ENCODE data around the gene STRIT1.
"Not testable (repeated sequence)": the region's sequence is repeated elsewhere in the genome, so short reads cannot be mapped to it uniquely, and the experiment has no call there.

The STRIT1 gene

DNA sequence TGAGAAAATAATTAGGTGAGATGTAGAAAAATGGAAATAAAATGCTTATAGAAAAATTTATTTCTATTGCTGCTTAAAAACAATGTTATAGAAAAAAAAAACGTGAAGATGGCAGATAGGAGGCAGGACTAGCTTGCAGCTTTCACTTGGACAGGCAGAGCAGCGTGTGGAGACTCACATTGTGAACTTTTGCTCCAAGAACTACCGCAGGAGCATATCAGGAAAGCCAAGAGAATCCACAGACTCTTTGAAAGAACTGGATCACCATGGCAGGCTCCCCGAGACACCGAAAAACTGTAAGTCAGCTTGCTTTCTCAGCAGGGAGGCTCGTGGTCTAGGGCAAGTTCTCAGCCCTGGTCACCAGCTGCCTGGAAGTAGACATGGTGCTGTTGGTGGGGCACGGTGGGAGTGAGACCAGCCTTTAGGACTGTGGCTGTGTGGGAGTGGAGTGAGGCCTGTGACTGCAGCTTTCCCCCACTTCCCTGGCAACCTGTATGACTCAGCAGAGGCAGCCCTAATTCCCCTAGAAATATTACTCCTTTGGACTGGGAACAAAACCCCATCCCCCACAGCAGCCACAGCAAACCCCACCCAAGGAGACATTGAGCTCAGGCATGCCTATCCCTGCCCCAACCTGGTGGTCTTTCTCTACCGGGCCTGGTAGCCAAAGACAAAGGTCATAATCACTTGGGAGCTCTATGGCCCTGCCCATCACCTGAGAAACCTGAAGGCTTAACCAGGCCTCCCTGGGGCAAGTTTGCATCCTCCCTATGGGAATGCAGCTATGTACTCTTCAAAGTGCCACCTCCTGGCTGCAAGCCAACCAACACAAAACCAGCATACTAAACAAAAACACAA lies 22.8 kb downstream of the STRIT1 start:
- no peak for DNase-seq (ENCODE audit: low read depth)

- DNase-seq (ENCODE audit: low read depth) = no peak
Observed at GRCh38 chr3:155270063-155270462, 23.4 kb downstream of the STRIT1 start.

GRCh38 chr3:155262855-155263254 lies 30.6 kb downstream of the STRIT1 start:
- DNase-seq (ENCODE audit: low read depth) = not testable (repeated sequence)

GRCh38 chr3:155262295-155262694 lies 31.2 kb downstream of the STRIT1 start:
- no peak for DNase-seq (ENCODE audit: low read depth)

DNA sequence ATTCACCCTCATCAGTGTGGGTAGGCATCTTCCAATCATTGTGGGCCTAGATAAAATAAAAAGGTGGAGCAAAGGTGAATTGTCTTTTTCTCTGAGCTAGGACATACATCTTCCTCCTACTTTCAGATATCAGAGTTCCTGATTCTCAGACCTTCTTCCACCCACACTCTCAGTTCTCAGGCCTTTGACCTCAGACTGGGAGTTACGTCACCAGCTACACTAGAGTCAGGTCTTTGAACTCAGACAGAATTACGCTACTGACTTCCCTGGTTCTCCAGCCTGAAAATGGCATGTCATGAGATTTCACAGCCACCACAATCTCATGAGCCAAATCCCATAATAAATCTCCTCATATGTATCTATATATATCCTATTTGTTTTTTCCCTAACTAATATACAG lies 39.0 kb downstream of the STRIT1 start:
- no peak for DNase-seq (ENCODE audit: low read depth)

DNA sequence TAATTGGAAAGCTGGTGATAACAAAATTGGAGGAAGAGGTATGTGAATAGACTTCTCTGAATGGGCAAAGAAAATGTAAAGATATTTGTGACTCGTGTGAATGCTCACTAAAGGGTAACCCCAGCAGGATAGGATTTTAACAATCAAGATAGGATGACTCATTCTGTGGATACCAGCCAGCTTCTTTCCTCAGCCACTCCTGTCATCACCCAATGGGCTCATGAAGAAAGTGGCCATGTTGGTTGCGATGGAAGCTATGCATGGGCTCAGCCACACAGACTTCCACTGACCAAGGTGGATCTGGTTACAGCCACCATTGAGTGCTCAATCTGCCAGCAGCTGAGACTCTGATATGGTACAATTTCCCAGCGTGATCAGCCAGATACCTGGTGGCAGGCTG lies 40.9 kb downstream of the STRIT1 start:
- no peak for DNase-seq (ENCODE audit: low read depth)

GRCh38 chr3:155252021-155252420 lies 41.5 kb downstream of the STRIT1 start:
- no peak for DNase-seq (ENCODE audit: low read depth)

GRCh38 chr3:155248531-155249187 lies 44.8 kb downstream of the STRIT1 start:
- no peak for DNase-seq (ENCODE audit: low read depth)

- DNase-seq (ENCODE audit: low read depth) = no peak
Observed at GRCh38 chr3:155244699-155245098, 48.8 kb downstream of the STRIT1 start.

GRCh38 chr3:155244216-155244615 lies 49.3 kb downstream of the STRIT1 start:
- no peak for DNase-seq (ENCODE audit: low read depth)

DNA sequence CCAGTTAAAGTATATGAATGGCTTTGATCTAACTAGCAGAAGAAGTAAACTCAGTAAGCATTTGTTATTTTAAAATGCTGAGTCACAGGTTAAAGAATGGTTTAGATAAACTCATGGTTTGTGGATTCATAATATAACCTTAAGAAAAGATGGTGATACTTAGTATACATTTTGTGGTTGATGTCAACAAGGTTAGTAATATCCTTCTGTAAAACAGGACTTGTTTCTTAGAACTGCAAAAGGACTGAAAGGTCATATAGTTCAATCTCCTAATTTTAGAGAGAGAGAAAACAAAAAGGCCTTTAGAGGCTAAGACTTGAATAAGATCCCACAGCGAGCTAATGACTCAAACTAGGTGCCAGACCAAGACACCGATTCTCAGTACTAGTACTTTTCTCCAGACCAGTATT lies 50.0 kb downstream of the STRIT1 start:
- no peak for DNase-seq (ENCODE audit: low read depth)

DNA sequence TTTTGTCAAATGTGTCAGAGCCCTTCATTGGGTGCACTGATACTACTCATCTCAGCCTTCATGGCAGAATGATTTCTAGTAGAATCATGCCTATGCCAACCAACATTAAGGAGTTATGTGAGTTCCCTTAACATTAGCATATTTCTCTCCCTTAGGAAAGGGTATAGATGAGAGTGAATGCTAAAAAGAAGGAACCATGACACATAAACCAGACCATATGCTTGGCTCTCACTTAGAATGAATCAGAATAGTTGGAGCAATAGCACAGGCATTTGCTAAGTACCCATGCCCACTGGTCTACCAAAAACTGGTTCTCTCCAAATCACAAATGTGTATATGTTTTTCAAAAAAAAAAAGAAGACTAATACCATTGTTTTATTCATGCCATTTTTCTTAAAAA lies 51.1 kb downstream of the STRIT1 start:
- no peak for DNase-seq (ENCODE audit: low read depth)

DNA sequence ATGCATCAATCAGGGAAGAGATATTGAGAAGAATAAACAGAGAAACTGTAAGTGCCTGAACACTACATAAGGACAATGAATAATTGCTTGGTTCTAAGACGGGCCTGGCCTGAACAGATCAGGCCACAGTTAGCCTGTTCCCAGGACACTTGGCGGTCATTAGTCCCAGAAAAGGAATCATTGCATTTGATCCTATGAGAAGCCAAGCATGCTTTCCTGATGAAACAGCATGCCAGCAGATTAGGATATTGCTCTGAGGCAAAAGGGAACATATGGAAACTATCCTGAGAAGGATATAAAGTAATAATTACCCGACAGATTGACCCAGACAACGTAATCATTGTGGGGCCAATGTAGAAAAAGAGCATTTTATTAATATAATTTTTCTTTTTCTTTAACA lies 51.9 kb downstream of the STRIT1 start:
- no peak for DNase-seq (ENCODE audit: low read depth)
